ENCODE results near the gene BPI.

- TF ChIP-seq CTCF (conservative IDR thresholded peaks at IDR 0.05 in 1 of 2, IDR thresholded peaks at IDR 0.05 in 1 of 2; ENCODE audit: low read depth in 1 of 2, low read length in 2 of 2) (no peak), EZH2 (IDR thresholded peaks at IDR 0.05; ENCODE audit: low read length, missing control alignments) (no peak)
Observed at GRCh38 chr20:38340693-38341092, 36.7 kb downstream of the BPI start.

Data from fibroblast of lung (primary cell).